ENCODE results near the gene DYNLT4. TPM values are rescaled to one million over a fixed set of nuclear protein-coding genes. Genes with fewer than 3 reads are reported as not detected.

The DYNLT4 gene
- total RNA-seq, 1 donor from 2014 or later: not detected

- H3K4me3 ChIP-seq (ENCODE audit: low read depth, low read length): no peak overlapping the region
- peak; percentile 8 for TF ChIP-seq CTCF (conservative IDR thresholded peaks at IDR 0.05; ENCODE audit: low read depth, low read length)
- DNase-seq (ENCODE audit: low read depth): no peak
Measured at GRCh38 chr1:44785029-44785380, 22.1 kb downstream of the DYNLT4 start.

DNA sequence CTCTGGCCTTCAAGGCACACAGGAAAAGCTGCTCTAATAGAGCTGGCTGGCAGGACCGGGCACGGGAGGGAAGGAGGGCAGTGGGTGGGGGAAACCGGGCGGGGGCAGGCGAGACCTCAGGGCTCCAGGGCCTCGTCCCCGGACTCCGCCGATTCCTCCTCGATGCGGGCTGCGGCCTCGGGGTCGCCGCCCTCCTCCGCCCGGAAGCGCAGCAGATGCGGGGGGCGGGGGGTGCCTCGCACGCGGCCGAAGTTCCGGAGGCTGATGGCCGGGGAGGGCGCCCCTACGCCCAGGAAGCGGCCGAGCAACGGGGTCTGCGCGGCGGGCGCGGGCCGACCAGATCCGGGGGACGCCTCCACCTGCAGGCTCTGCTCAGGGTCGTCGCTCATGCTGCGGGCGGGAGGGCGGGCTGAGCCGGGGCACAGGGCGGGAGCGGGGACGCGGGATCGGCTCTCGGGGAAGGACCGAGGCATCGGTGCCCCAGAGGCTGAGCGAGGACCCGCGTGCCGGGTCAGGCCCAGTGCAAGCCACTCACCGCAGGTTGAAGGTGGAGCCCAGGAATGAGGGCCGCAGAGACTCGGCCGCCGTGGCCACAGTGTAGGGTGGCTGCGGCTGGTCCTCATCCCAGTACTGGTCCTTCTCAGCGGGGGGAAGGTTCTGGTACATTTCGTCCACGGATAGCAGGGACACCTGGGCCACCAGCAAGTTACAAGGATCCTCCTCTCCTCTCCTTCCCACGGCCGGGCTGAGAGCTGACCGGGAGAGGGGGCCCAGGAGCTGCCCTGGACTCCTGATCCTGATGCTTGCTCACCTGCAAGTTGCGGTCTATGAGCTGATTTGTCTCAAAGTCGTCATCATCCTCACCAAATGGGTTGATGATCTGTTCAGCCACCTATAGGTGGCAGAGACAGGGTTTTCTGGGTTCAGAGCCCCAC, 22.8 kb downstream of the DYNLT4 start:
- H3K4me3 ChIP-seq (ENCODE audit: low read depth, low read length): peak overlapping the region; percentile 51
- TF ChIP-seq CTCF (conservative IDR thresholded peaks at IDR 0.05; ENCODE audit: low read depth, low read length): peak; percentile 30
- DNase-seq (ENCODE audit: low read depth): no peak

- peak overlapping the region; percentile 51 for H3K4me3 ChIP-seq (ENCODE audit: low read depth, low read length)
- no peak for TF ChIP-seq CTCF (conservative IDR thresholded peaks at IDR 0.05; ENCODE audit: low read depth, low read length)
- no peak for DNase-seq (ENCODE audit: low read depth)
Measured at GRCh38 chr1:44783697-44784093, 23.5 kb downstream of the DYNLT4 start.

- H3K4me3 ChIP-seq (ENCODE audit: low read depth, low read length): no peak overlapping the region
- DNase-seq (ENCODE audit: low read depth): no peak
- no peak for TF ChIP-seq CTCF (conservative IDR thresholded peaks at IDR 0.05; ENCODE audit: low read depth, low read length)
Measured at GRCh38 chr1:44780583-44781121, 26.5 kb downstream of the DYNLT4 start.

DNA sequence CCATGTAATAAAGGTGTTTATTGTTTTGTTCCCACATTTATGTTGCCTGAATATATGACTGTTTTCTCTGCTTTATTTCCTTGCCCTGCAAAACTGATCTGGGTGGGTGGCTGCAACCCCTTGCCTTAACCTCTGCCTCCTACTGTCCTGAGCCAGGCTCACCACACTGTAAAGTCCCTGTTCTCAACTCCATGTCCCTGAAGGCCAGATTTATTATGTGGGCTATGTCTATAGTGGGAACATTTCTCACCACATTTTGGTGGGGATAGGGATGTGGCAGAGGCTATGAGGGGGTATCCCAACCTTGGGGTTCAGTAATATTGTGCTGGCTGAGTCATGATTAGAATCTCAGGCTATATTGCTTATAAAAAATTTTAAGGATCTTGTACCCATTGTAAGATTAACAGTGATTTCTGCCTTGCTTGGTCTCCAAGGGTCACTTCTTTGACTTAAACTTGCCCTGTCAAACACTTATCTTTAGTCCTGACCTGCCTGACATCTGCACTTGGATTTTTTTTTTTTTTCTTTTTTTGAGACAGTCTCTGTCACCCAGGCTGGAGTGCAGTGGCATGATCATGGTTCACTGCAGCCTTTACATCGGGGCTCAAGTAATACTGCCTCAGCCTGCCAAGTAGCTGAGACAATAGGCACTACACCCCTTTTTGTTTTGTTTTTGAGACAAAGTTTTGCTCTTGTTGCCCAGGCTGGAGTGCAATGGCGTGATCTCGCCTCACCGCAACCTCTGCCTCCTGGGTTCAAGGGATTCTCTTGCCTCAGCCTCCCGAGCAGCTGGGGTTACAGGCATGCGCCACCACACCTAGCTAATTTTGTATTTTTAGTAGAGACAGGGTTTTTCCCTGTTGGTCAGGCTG, 28.2 kb downstream of the DYNLT4 start:
- H3K4me3 ChIP-seq (ENCODE audit: low read depth, low read length): no peak overlapping the region
- no peak for DNase-seq (ENCODE audit: low read depth)
- TF ChIP-seq CTCF (conservative IDR thresholded peaks at IDR 0.05; ENCODE audit: low read depth, low read length): no peak

GRCh38 chr1:44777969-44778635, 29.0 kb downstream of the DYNLT4 start:
- DNase-seq (ENCODE audit: low read depth): no peak
- TF ChIP-seq CTCF (conservative IDR thresholded peaks at IDR 0.05; ENCODE audit: low read depth, low read length): no peak
- no peak overlapping the region for H3K4me3 ChIP-seq (ENCODE audit: low read depth, low read length)

Data from epithelial cell of proximal tubule (primary cell).